SK-N-SH (cell line): Measurements from ENCODE around the gene MED15.

Experiments used
- CTCF ChIP-seq: fragments of 200-600 bp; sonication (generic); IDR thresholded peaks from 2 replicates; pipeline ENCODE4 v1.6.1; 2017; ENCODE audit warnings: antibody characterized with exemption, mild to moderate bottlenecking, moderate library complexity
- FOXM1 ChIP-seq: IDR thresholded peaks from 2 replicates; pipeline ENCODE4 v1.4.0; 2012; ENCODE audit warnings: low read depth, mild to moderate bottlenecking
- GABPA ChIP-seq: IDR thresholded peaks from 2 replicates; pipeline ENCODE4 v1.4.0; 2012; ENCODE audit warnings: low read depth, mild to moderate bottlenecking
- GATA2 ChIP-seq: sonication (generic); formaldehyde crosslinking; IDR thresholded peaks from 2 replicates; pipeline ENCODE4 v1.5.0; 2020; ENCODE audit warnings: mild to moderate bottlenecking, missing genetic modification reagents
- RAD21 ChIP-seq: IDR thresholded peaks from 2 replicates; pipeline ENCODE4 v1.6.1; 2012; ENCODE audit warnings: mild to moderate bottlenecking, low read length
- REST ChIP-seq: IDR thresholded peaks from 2 replicates; pipeline ENCODE4 v1.6.1; 2012; ENCODE audit warnings: mild to moderate bottlenecking, low read depth, low read length, moderate library complexity
- RFX5 ChIP-seq: IDR thresholded peaks from 2 replicates; pipeline ENCODE4 v1.6.1; 2012; ENCODE audit warnings: mild to moderate bottlenecking, improper control_type of control experiment, low read length
- YY1 ChIP-seq: IDR thresholded peaks from 2 replicates; pipeline ENCODE4 v1.4.0; 2012; ENCODE audit warnings: low read depth, mild to moderate bottlenecking

GRCh38 chr22:20464912-20465758 is 42.3 kb upstream of the MED15 start:
- TF ChIP-seq CTCF = no peak
- no peak for TF ChIP-seq RFX5
- TF ChIP-seq FOXM1 = no peak
- TF ChIP-seq GABPA = no peak
- TF ChIP-seq GATA2 = no peak
- TF ChIP-seq RAD21 = no peak
- TF ChIP-seq YY1 = no peak
- no peak for TF ChIP-seq REST
